UCSD-AML1 (cell line): ENCODE results near the gene BCL10.
"Not testable (repeated sequence)": the region's sequence is repeated elsewhere in the genome, so short reads cannot be mapped to it uniquely, and the experiment has no call there.

Source experiments
- DNase-seq: peaks from one replicate; lab custom pipeline; 2025; ENCODE audit not compliant: unreplicated experiment; lab: John Stamatoyannopoulos, UW

The BCL10 gene

DNA sequence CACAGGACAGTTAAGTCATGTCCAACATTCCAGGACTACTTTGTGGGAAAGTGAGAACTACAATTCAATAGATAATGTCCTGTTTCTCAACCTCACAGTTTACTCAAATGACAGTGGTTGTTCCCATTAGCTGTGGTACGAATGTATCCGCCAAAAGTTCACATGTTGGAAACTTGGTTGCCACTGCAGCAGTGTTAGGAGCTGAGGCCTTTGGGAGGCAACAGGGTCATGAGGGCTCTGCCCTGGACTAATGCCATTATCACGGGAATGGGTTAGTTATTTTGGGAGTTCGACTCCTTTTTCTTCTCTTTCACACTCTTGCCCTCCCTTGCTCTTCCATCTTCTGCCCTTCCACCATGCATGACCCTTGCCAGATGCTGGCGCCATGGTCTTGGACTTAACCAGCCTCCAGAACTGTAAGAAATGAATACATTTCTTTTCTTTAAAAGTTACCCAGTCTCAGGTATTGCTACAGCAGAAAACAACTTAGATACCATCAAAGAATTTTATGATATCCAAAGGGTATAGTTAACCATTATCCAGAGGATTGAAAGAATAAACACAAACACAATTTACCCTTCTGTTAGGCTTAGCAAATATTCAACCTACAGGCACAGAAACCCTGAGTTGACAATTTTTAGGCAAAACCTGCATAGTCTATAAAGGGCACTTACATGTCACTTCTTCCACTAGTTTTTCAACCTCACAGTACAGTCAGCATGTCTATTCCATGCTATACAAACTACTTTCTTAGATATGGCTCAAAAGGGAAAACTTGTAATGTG lies 7.4 kb downstream of the BCL10 start:
- no peak for DNase-seq

DNA sequence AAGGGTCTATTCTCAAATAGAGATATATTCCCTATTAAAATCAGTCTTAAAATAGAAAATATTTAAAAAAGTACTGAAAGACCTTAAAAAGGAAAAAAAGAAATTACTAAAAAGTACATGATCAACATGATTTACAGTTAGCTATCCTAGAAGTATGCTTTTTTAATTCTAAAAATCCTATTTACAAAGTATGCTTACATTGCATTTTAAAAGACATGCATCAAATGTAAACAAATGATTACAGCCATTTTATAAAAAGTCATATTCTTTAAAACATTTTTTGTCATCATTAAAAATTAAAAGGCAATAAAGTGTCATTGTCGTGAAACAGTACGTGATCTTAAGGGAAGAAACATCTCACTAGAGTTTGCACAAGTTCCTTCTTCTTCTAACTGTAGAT lies 9.1 kb downstream of the BCL10 start:
- no peak for DNase-seq

DNA sequence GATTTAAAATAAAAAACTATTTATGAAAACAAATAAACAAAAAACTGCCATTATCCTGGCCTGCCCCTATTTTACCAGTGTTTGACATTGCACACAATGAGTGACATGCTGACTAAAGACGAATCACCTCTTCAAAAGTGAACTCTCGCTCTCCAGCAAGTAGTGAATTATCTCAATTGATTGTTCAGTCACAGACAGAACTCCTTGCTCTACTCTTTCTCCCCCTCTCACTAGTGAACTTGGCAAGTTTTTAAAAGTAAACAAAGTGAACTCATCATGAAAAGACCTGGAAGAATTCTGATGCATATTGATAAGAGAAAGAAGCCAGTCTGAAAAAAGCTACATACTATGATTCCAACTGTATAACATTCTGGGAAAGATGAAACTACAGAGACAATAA lies 12.3 kb downstream of the BCL10 start:
- no peak for DNase-seq

- DNase-seq, result no peak
Measured at GRCh38 chr1:85262985-85263384, 13.4 kb downstream of the BCL10 start.

DNA sequence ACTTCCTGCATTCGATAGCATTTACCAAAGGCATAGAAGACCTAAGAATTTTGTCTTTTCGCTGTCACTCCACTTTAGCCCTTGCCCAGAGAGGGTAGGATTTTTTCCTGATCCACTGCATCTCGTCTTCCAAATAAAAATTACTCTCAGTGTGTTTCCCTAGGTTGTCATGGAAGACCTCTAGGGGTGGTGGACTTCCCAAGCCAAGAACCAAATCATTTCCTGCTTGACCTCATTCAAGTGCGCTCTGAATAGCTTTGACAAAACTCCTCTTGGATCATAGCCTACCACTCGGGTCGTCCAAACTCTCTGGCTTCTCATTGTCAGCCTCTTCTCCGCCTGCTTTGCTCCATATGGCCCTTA lies 16.5 kb downstream of the BCL10 start:
- DNase-seq, result no peak

DNA sequence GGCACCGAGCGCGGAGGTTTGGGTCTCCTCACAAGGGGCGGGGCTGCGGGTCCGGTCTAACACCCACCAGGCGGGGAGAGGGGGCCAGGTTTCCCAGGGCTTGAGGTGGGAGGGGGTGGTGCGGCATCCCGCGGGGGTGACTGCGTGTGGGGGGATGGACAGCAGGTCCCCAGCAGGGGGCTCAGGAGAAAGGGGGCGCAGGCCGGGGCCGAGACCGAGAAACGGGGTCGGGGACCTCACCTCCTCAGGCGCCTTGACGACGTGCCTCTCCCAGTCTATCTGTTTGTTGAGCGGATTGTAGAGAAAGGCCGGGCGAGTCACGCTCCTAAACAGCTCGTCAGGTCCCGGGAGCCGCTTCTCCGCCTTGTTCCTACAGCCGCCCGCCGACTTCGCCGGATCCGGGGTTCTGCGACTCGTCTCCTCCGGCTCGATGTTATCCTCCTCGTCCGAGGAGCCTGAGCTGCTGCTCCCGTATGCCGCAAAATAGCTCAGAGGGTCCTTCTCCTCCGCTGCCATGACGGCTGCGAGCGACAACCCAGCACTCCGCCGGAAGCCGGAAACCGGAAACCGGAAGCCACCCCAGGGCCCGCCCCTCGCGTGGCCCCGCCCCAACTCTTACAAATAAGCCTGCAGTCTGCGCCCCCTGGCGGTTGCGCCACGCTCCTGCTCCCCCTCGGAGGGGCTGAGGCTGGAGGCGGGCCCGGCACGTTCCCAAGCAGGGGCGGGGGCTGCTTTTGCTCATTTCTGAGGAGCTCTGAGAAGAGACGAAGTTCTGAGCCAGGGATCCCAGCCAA lies 17.1 kb downstream of the BCL10 start, which contains the start of gene C1orf52:
Gene C1orf52, minus strand, starts transcription at position 545 of the 794 bp plus-strand sequence. Its CDS starts 29 bp downstream, at position 516.
- peak; percentile 95 for DNase-seq

DNA sequence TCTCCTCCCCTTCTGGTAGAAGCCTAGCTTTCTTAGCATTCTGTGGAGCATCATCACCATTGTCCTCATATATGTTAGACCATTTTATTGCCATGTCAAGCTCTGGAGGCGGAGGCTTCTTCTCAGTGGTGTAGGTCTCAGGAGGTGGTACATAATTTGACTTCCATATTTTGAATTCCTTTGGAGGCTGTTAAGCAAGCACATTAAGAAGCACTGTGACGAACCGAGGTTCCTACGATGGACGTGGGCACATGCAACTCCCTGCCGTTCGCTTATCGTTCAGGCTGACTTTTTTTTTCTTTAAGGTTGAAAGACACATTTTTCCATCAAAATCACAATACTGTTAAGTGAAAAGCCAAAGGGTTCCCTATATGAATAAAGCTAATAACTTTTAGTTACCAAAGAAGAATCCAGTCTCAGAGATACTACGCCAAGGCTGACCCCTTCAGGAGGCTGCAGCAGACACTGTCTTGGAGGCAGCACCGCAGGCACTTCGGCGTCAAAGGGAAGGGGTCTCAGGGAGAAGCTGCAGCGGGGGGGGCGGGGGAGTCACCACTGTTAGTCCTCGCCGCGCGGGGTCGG lies 17.8 kb downstream of the BCL10 start:
- DNase-seq, result no peak

DNA sequence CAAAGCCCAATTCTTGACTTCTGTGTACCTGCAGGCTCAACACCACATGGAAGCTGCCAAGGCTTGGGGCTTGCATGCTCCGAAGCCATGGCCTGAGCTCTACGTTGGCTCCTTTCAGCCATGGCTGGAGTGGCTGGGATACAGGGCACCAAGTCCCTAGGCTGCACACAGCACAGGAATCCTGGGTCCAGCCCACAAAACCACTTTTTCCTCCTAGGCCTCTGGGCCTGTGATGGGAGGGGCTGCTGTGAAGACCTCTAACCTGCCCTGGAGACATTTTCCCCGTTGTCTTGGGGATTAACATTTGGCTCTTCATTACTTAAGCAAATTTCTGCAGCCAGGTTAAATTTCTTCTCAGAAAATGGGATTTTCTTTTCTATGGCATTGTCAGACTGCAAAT lies 27.4 kb downstream of the BCL10 start:
- not testable (repeated sequence) for DNase-seq

GRCh38 chr1:85245891-85246290 lies 30.5 kb downstream of the BCL10 start:
- no peak for DNase-seq

GRCh38 chr1:85245456-85245855 lies 31.0 kb downstream of the BCL10 start:
- DNase-seq, result no peak

DNA sequence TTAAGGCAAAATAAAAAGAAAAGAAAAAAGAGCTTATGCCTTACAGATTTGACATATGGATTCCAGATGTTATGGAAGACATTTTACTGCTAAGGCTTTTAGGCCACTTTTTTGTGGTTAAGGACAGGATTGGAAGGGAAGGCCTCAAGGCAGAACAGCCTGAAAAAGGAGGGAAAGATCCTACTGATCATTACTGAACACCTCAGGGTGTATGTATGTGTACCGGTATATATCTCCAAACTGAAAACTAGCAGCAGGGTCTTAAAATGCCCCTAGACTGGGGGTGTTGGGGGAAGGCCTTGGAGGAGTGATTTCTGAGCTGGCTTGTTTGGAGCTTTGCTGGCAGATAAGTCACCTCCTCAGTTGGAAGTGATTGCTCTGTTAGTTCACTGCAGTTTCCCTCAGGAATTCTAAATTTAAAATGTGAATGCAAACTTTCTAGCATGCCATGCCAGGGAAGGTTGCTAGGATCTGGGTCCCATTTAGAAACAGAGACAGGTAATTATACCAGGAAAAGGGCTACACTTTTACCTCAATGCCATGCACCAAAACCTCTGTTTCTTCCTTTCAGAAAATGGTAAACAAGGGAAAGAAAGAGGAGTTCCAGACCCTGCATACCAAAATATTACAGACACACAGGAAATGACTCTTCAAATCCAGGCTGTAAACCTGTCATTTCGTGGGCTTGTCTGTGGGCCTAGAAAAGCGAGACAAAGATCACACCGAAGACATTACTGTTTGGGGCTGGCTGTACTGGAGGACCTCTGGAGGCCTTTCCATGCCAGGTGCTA lies 32.0 kb downstream of the BCL10 start:
- DNase-seq, result peak; percentile 13

DNA sequence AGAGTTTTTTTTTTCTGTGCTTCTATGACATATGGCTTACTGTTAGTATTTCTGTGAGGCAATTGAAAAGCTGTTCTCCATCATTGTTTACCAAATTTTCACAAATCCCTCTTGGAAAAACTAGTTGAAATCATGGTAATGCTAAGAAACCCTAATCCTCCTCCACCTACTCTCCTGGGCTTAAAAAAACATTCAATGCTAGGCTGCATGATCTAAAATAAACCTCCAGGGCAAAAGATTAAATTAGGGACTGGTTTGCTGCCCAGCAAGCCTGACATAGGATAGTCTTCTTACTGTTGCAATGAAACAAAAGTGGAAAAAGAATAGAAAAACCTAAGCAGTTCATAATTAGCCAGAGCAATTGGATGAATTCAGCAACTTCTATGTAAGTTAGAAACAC lies 33.1 kb downstream of the BCL10 start:
- DNase-seq, result no peak

DNA sequence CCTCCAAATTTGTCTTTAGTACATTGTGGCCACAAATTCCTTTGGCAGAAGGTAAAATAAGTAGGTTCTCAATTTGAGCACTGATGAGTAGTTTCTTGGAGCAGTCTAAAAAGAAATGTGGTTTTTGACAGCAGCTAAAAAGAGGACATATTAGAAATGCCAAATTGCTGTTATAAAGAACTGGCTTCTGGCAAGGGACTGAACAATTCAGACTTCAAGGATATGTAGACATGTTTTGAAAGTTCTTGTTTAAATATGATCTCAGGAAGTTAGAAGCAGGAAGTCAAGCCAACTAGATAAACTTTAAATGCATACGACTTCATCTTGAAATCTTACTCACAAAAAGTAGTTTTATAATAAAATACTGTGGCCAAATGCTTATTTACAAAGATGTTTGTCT lies 35.8 kb downstream of the BCL10 start:
- DNase-seq, result no peak

- no peak for DNase-seq
Measured at GRCh38 chr1:85240174-85240601, 36.2 kb downstream of the BCL10 start.

GRCh38 chr1:85237613-85238012 lies 38.8 kb downstream of the BCL10 start:
- no peak for DNase-seq

- no peak for DNase-seq
Measured at GRCh38 chr1:85230305-85230977, 46.0 kb downstream of the BCL10 start.

- DNase-seq, result no peak
Measured at GRCh38 chr1:85229574-85230097, 46.8 kb downstream of the BCL10 start.

GRCh38 chr1:85228972-85229371 lies 47.5 kb downstream of the BCL10 start:
- no peak for DNase-seq

- DNase-seq, result no peak
Measured at GRCh38 chr1:85225624-85226380, 50.6 kb downstream of the BCL10 start.
